ENCODE measurements around the gene KMO. TPM values are rescaled to one million over a fixed set of nuclear protein-coding genes. Genes with fewer than 3 reads are reported as not detected.

Gene KMO
- total RNA-seq, 2 donors from 2014 or later: 0.63 to 0.81 TPM

Other genes starting within 250 kb of the KMO start
- not detected for gene RGS7, start 175.2 kb upstream of the KMO start, total RNA-seq
- 10 to 100 TPM; 23.7 to 82.5 TPM for gene FH, start 12.6 kb upstream of the KMO start, total RNA-seq
- 10 to 100 TPM in 1 of 2 donors, 1 to 10 TPM in 1; 8.0 to 12.4 TPM for gene CHML, start 108.0 kb downstream of the KMO start, total RNA-seq
- 10 to 100 TPM in 1 of 2 donors, 1 to 10 TPM in 1; 7.2 to 13.4 TPM for gene OPN3, start 108.0 kb downstream of the KMO start, total RNA-seq
- gene WDR64, start 119.9 kb downstream of the KMO start, total RNA-seq: not detected